ENCODE measurements around the gene ARHGAP26.

ARHGAP26 gene

GRCh38 chr5:143021595-143021994 lies 251.4 kb downstream of the ARHGAP26 start:
- H3K36me3 ChIP-seq (ENCODE audit: control insufficient read depth in 1 of 2, insufficient read depth in 2 of 2, low read depth in 1 of 2, low read length in 2 of 2), result no peaks in the 10 kb centered on the region
- WGBS, result no CpG with 5 or more reads among the region's 2 CpGs

DNA sequence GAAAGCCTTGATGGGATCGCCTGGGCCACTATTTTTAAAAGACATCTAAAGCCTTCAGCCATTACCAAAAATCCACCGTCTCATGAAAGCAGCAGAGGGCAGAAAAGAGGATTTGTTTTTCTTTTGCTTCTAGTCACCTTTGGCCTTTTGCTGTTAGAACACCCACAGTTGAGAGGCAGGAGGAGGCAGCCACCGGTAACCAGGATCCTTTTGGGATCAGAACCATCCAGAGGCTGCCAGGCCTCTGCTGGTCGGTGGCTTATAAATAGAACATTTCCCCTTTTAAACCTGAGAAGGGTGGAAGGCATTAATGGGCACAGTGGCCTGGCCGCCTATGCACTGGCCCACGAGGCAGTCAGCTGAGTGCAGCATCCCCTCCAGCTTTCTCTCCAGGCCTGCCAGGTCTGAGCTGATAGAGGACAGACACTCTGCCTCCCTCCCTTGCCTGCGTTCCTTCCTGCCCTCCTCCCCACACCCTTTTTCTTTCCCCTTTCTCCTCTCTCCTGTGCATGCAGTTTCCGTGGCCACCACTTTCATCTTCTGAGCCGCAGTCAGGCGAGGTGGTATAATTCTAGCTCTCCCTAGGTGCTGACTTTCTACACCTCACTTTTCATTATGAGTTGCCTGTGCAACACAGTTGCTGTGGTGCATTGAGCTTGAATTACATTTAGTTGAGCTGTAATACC lies 253.4 kb downstream of the ARHGAP26 start:
- WGBS, result 69% methylated on average over 10 of the region's 10 CpGs
- Histone ChIP-seq H2BK12ac (ENCODE audit: low read length in 2 of 2) (peak overlapping the region in 1 of 2 experiments; percentile 37), H2BK120ac (ENCODE audit: low read depth, low read length) (peak overlapping the region; percentile 34), H2AFZ (ENCODE audit: low read depth, low read length) (no peak overlapping the region), H3K23ac (ENCODE audit: low read length in 2 of 2) (peak overlapping the region in 1 of 2 experiments; percentile 60), H4K91ac (ENCODE audit: low read length) (no peak overlapping the region), H3K4ac (ENCODE audit: low read depth in 1 of 2, low read length in 2 of 2) (peak overlapping the region in 1 of 2 experiments; percentile 68), H3K4me1 (ENCODE audit: control insufficient read depth, insufficient read depth, low read depth, low read length) (peaks cover 16% of the 10 kb centered on the region), H2BK15ac (ENCODE audit: low read depth, poor library complexity, severe bottlenecking) (peak overlapping the region; percentile 12), H3K18ac (ENCODE audit: low read depth in 1 of 2, low read length in 2 of 2) (peak overlapping the region in 1 of 2 experiments; percentile 89), H3K4me2 (ENCODE audit: low read length, poor library complexity, severe bottlenecking) (no peak overlapping the region), H2AK5ac (ENCODE audit: low read length, severe bottlenecking) (peak overlapping the region; percentile 58), H3K36me3 (ENCODE audit: control insufficient read depth in 1 of 2, insufficient read depth in 2 of 2, low read depth in 1 of 2, low read length in 2 of 2) (no peaks in the 10 kb centered on the region), H3K79me1 (replicated peaks; ENCODE audit: low read length, poor library complexity, severe bottlenecking) (no peaks in the 10 kb centered on the region), H3K9me3 (ENCODE audit: control insufficient read depth, low read length) (no peaks in the 10 kb centered on the region), H3K9ac (ENCODE audit: low read length) (no peak overlapping the region), H3K14ac (ENCODE audit: low read length in 2 of 2) (peak overlapping the region in 1 of 2 experiments; percentile 68), H3K4me3 (ENCODE audit: insufficient read depth in 1 of 2, low read depth in 1 of 2, low read length in 2 of 2) (no peak overlapping the region), H3K27me3 (ENCODE audit: control insufficient read depth in 1 of 2, insufficient read depth in 1 of 2, low read length in 2 of 2) (no peaks in the 10 kb centered on the region), H2BK5ac (ENCODE audit: low read depth, low read length, poor library complexity, severe bottlenecking) (no peak overlapping the region), H4K8ac (ENCODE audit: low read length) (peak overlapping the region; percentile 3), H3K27ac (ENCODE audit: low read length, poor library complexity, severe bottlenecking) (no peak overlapping the region)
- no peak for DNase-seq

More at GRCh38 chr5:143021595-143021994, 251.4 kb downstream of the ARHGAP26 start:
- no peak overlapping the region for H2BK5ac ChIP-seq (ENCODE audit: low read depth, low read length, poor library complexity, severe bottlenecking)
- H3K79me1 ChIP-seq (replicated peaks; ENCODE audit: low read length, poor library complexity, severe bottlenecking), result no peaks in the 10 kb centered on the region
- peak overlapping the region in 1 of 2 experiments; percentile 21 for H3K18ac ChIP-seq (ENCODE audit: low read depth in 1 of 2, low read length in 2 of 2)
- H3K9ac ChIP-seq (ENCODE audit: low read length), result no peak overlapping the region
- no peak overlapping the region for H3K4me3 ChIP-seq (ENCODE audit: insufficient read depth in 1 of 2, low read depth in 1 of 2, low read length in 2 of 2)
- H3K14ac ChIP-seq (ENCODE audit: low read length in 2 of 2), result no peak overlapping the region
- H4K8ac ChIP-seq (ENCODE audit: low read length), result no peak overlapping the region
- peaks cover 16% of the 10 kb centered on the region for H3K4me1 ChIP-seq (ENCODE audit: control insufficient read depth, insufficient read depth, low read depth, low read length)
- H2BK120ac ChIP-seq (ENCODE audit: low read depth, low read length), result no peak overlapping the region
- H3K9me3 ChIP-seq (ENCODE audit: control insufficient read depth, low read length), result no peaks in the 10 kb centered on the region
- no peak overlapping the region for H3K4me2 ChIP-seq (ENCODE audit: low read length, poor library complexity, severe bottlenecking)
- no peaks in the 10 kb centered on the region for H3K27me3 ChIP-seq (ENCODE audit: control insufficient read depth in 1 of 2, insufficient read depth in 1 of 2, low read length in 2 of 2)
- H2BK15ac ChIP-seq (ENCODE audit: low read depth, poor library complexity, severe bottlenecking), result no peak overlapping the region
- no peak overlapping the region for H3K27ac ChIP-seq (ENCODE audit: low read length, poor library complexity, severe bottlenecking)
- no peak overlapping the region for H4K91ac ChIP-seq (ENCODE audit: low read length)
- DNase-seq, result no peak
- no peak overlapping the region for H2BK12ac ChIP-seq (ENCODE audit: low read length in 2 of 2)
- H2AFZ ChIP-seq (ENCODE audit: low read depth, low read length), result no peak overlapping the region
- H3K4ac ChIP-seq (ENCODE audit: low read depth in 1 of 2, low read length in 2 of 2), result peak overlapping the region in 1 of 2 experiments; percentile 10
- H3K23ac ChIP-seq (ENCODE audit: low read length in 2 of 2), result no peak overlapping the region
- H2AK5ac ChIP-seq (ENCODE audit: low read length, severe bottlenecking), result no peak overlapping the region

GRCh38 chr5:143024228-143024920 lies 254.2 kb downstream of the ARHGAP26 start:
- Histone ChIP-seq H3K9me3 (ENCODE audit: control insufficient read depth, low read length) (no peaks in the 10 kb centered on the region), H3K4me3 (ENCODE audit: insufficient read depth in 1 of 2, low read depth in 1 of 2, low read length in 2 of 2) (no peak overlapping the region), H3K4ac (ENCODE audit: low read depth in 1 of 2, low read length in 2 of 2) (no peak overlapping the region), H2BK15ac (ENCODE audit: low read depth, poor library complexity, severe bottlenecking) (no peak overlapping the region), H3K4me2 (ENCODE audit: low read length, poor library complexity, severe bottlenecking) (no peak overlapping the region), H3K23ac (ENCODE audit: low read length in 2 of 2) (no peak overlapping the region), H3K79me1 (replicated peaks; ENCODE audit: low read length, poor library complexity, severe bottlenecking) (no peaks in the 10 kb centered on the region), H2BK120ac (ENCODE audit: low read depth, low read length) (no peak overlapping the region), H3K18ac (ENCODE audit: low read depth in 1 of 2, low read length in 2 of 2) (peak overlapping the region in 1 of 2 experiments; percentile 50), H2AK5ac (ENCODE audit: low read length, severe bottlenecking) (no peak overlapping the region), H3K27me3 (ENCODE audit: control insufficient read depth in 1 of 2, insufficient read depth in 1 of 2, low read length in 2 of 2) (peaks cover 0 to 1% of the 10 kb centered on the region in 2 experiments), H2BK12ac (ENCODE audit: low read length in 2 of 2) (no peak overlapping the region), H3K9ac (ENCODE audit: low read length) (no peak overlapping the region), H2BK5ac (ENCODE audit: low read depth, low read length, poor library complexity, severe bottlenecking) (no peak overlapping the region), H4K8ac (ENCODE audit: low read length) (no peak overlapping the region), H3K14ac (ENCODE audit: low read length in 2 of 2) (no peak overlapping the region), H3K27ac (ENCODE audit: low read length, poor library complexity, severe bottlenecking) (no peak overlapping the region), H2AFZ (ENCODE audit: low read depth, low read length) (no peak overlapping the region), H3K4me1 (ENCODE audit: control insufficient read depth, insufficient read depth, low read depth, low read length) (peaks cover 16% of the 10 kb centered on the region), H3K36me3 (ENCODE audit: control insufficient read depth in 1 of 2, insufficient read depth in 2 of 2, low read depth in 1 of 2, low read length in 2 of 2) (no peaks in the 10 kb centered on the region), H4K91ac (ENCODE audit: low read length) (no peak overlapping the region)
- WGBS, result 95% methylated on average over 5 of the region's 5 CpGs
- DNase-seq, result no peak

- Histone ChIP-seq H3K18ac (ENCODE audit: low read depth in 1 of 2, low read length in 2 of 2) (no peak overlapping the region), H3K27me3 (ENCODE audit: control insufficient read depth in 1 of 2, insufficient read depth in 1 of 2, low read length in 2 of 2) (peaks cover 0 to 10% of the 10 kb centered on the region in 2 experiments), H3K79me1 (replicated peaks; ENCODE audit: low read length, poor library complexity, severe bottlenecking) (no peaks in the 10 kb centered on the region), H3K4me1 (ENCODE audit: control insufficient read depth, insufficient read depth, low read depth, low read length) (peaks cover 8% of the 10 kb centered on the region), H2BK120ac (ENCODE audit: low read depth, low read length) (no peak overlapping the region), H3K14ac (ENCODE audit: low read length in 2 of 2) (no peak overlapping the region), H2AK5ac (ENCODE audit: low read length, severe bottlenecking) (no peak overlapping the region), H3K4me3 (ENCODE audit: insufficient read depth in 1 of 2, low read depth in 1 of 2, low read length in 2 of 2) (no peak overlapping the region), H3K23ac (ENCODE audit: low read length in 2 of 2) (no peak overlapping the region), H3K9me3 (ENCODE audit: control insufficient read depth, low read length) (no peaks in the 10 kb centered on the region), H3K9ac (ENCODE audit: low read length) (no peak overlapping the region), H3K36me3 (ENCODE audit: control insufficient read depth in 1 of 2, insufficient read depth in 2 of 2, low read depth in 1 of 2, low read length in 2 of 2) (no peaks in the 10 kb centered on the region), H2AFZ (ENCODE audit: low read depth, low read length) (no peak overlapping the region), H2BK12ac (ENCODE audit: low read length in 2 of 2) (no peak overlapping the region), H2BK5ac (ENCODE audit: low read depth, low read length, poor library complexity, severe bottlenecking) (no peak overlapping the region), H3K4me2 (ENCODE audit: low read length, poor library complexity, severe bottlenecking) (no peak overlapping the region), H3K27ac (ENCODE audit: low read length, poor library complexity, severe bottlenecking) (no peak overlapping the region), H3K4ac (ENCODE audit: low read depth in 1 of 2, low read length in 2 of 2) (no peak overlapping the region), H4K91ac (ENCODE audit: low read length) (no peak overlapping the region), H4K8ac (ENCODE audit: low read length) (no peak overlapping the region), H2BK15ac (ENCODE audit: low read depth, poor library complexity, severe bottlenecking) (no peak overlapping the region)
- WGBS, result 92% methylated on average over 4 of the region's 4 CpGs
- no peak for DNase-seq
Measured at GRCh38 chr5:143025376-143025775, 255.2 kb downstream of the ARHGAP26 start.
